Coronary artery (tissue), 2 donors: ENCODE measurements around the gene MUC16.

Experiments
- DNase-seq: peaks from one replicate; pipeline ENCODE4 v3.0.0-alpha.2; 2017; ENCODE audit warnings: low spot score
- H3K27ac ChIP-seq, 2 donors: fragments of 200-600 bp; sonication (generic); one replicate each; pipeline ENCODE4 v1.5.1; 2016 to 2019
- H3K4me3 ChIP-seq: fragments of 200-600 bp; sonication (generic); 2 replicates; pipeline ENCODE4 v1.5.1; 2016; ENCODE audit warnings: mild to moderate bottlenecking, moderate library complexity
- CTCF ChIP-seq: fragments of 200-600 bp; sonication (generic); IDR thresholded peaks from one replicate; pipeline ENCODE4 v1.5.1; 2019; ENCODE audit warnings: antibody characterized with exemption

The MUC16 gene

GRCh38 chr19:9037400-9038062 is 27.3 kb upstream of the MUC16 start:
- DNase-seq = no peak
- Histone ChIP-seq H3K27ac (no peak overlapping the region), H3K4me3 (no peak overlapping the region)
- TF ChIP-seq CTCF = no peak

- no peak overlapping the region for H3K4me3 ChIP-seq
- H3K27ac ChIP-seq = no peak overlapping the region
- no peak for TF ChIP-seq CTCF
- DNase-seq = no peak
Measured at GRCh38 chr19:9032136-9032631, 22.0 kb upstream of the MUC16 start.

GRCh38 chr19:9018163-9018875 is 8.1 kb upstream of the MUC16 start:
- Histone ChIP-seq H3K27ac (no peak overlapping the region), H3K4me3 (no peak overlapping the region)
- no peak for DNase-seq
- TF ChIP-seq CTCF = no peak

GRCh38 chr19:9014803-9015202 is 4.6 kb upstream of the MUC16 start:
- TF ChIP-seq CTCF = no peak

GRCh38 chr19:9013988-9014387 is 3.8 kb upstream of the MUC16 start:
- Histone ChIP-seq H3K4me3 (no peak overlapping the region), H3K27ac (no peak overlapping the region)
- DNase-seq = no peak
- no peak for TF ChIP-seq CTCF

More at GRCh38 chr19:9014803-9015202, 4.6 kb upstream of the MUC16 start:
- DNase-seq = no peak
- H3K27ac ChIP-seq = no peak overlapping the region
- H3K4me3 ChIP-seq = no peak overlapping the region

- Histone ChIP-seq H3K27ac (no peak overlapping the region), H3K4me3 (no peak overlapping the region)
- no peak for DNase-seq
- TF ChIP-seq CTCF = no peak
Measured at GRCh38 chr19:9011875-9012274, 1.7 kb upstream of the MUC16 start.

GRCh38 chr19:9010693-9011092 is 484 bp upstream of the MUC16 start:
- Histone ChIP-seq H3K27ac (no peak overlapping the region), H3K4me3 (no peak overlapping the region)
- DNase-seq = no peak
- no peak for TF ChIP-seq CTCF
